Suprapubic skin (tissue), 3 donors: ENCODE data around the gene GSK3B.
"Not testable (repeated sequence)": the region's sequence is repeated elsewhere in the genome, so short reads cannot be mapped to it uniquely, and the experiment has no call there.

Experiments used
- CTCF ChIP-seq, 2 donors: fragments of 200-600 bp in 1 of 2; fragments of 450-650 bp in 1 of 2; sonication (generic) in 1 of 2; IDR thresholded peaks; one replicate each; pipeline ENCODE4 v1.5.1; 2016 to 2019; ENCODE audit warnings: antibody characterized with exemption in 2 of 2, mild to moderate bottlenecking in 1 of 2, moderate library complexity in 1 of 2
- EP300 ChIP-seq: sonication (generic); formaldehyde crosslinking; IDR thresholded peaks from one replicate; pipeline ENCODE4 v1.6.1; 2017; ENCODE audit warnings: antibody characterized with exemption

GRCh38 chr3:119986812-119987211 lies 107.4 kb downstream of the GSK3B start:
- not testable (repeated sequence) for TF ChIP-seq EP300; CTCF (IDR thresholded peaks at IDR 0.05)
